Measurements from ENCODE around the gene THOC2.
"Not testable (repeated sequence)": the region's sequence is repeated elsewhere in the genome, so short reads cannot be mapped to it uniquely, and the experiment has no call there.

The THOC2 gene

DNA sequence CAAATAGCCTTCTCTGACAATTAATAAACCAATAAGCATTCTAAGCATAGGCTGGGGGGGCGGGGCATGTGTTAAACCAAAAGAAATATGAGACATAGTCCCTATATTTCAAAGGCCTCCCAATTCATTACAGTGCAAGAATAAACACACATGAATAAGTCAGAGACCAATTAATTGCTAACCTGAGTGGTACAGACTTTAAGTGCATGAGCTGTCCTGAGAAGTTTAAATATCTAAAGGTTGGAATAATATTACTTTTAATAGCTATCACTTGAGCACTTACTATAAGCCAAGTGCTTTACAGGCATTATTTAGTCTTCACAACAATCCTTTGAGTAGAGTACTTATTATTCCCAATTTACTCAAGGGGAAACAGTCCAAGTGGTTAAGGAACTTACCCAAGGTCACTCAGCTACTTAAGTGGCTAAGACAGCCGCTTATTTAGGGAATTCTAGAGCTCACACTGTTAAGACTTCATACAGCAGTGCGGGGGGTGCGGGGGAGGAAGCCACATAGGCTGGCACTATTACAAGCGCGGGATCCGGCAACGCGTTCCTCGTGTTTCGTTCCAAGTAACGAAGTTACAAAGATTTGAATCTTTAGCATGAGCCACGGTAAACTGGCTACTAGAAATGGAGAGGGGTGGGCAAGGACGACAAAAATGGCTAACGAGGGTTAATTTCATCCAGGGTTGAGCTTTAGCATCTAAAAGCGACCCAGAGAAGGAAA is 1.4 kb downstream of the THOC2 start:
- no peak for FAIRE-seq

DNA sequence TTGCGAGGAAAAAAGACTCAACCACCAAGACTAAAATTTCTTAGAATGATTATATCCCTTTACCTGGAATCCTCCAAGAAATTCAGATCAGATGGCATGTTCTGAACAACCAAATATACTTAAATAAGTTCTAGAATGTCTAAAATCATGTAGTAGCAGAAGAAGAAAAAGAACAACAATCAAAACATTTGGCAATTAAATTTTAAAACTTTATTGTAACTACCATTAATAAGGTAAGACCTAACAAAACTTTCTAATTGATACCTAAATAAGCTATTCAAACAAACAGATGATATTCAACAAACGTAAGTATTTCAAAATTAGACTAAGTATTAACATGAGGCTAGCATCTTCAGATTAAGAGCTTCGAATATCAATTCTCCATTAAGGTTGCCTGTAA is 4.3 kb downstream of the THOC2 start:
- TF ChIP-seq, protein P1, sequence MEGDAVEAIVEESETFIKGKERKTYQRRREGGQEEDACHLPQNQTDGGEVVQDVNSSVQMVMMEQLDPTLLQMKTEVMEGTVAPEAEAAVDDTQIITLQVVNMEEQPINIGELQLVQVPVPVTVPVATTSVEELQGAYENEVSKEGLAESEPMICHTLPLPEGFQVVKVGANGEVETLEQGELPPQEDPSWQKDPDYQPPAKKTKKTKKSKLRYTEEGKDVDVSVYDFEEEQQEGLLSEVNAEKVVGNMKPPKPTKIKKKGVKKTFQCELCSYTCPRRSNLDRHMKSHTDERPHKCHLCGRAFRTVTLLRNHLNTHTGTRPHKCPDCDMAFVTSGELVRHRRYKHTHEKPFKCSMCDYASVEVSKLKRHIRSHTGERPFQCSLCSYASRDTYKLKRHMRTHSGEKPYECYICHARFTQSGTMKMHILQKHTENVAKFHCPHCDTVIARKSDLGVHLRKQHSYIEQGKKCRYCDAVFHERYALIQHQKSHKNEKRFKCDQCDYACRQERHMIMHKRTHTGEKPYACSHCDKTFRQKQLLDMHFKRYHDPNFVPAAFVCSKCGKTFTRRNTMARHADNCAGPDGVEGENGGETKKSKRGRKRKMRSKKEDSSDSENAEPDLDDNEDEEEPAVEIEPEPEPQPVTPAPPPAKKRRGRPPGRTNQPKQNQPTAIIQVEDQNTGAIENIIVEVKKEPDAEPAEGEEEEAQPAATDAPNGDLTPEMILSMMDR (IDR thresholded peaks at IDR 0.05; ENCODE audit: insufficient read depth, missing control alignments), result no peak
- DNase-seq (ENCODE audit: insufficient read length, low spot score) (no peak), FAIRE-seq (no peak)

More for the DNA sequence above, 1.4 kb downstream of the THOC2 start:
- TF ChIP-seq, protein P1 (IDR thresholded peaks at IDR 0.05; ENCODE audit: insufficient read depth, missing control alignments), result no peak
- no peak for DNase-seq (ENCODE audit: insufficient read length, low spot score)

DNA sequence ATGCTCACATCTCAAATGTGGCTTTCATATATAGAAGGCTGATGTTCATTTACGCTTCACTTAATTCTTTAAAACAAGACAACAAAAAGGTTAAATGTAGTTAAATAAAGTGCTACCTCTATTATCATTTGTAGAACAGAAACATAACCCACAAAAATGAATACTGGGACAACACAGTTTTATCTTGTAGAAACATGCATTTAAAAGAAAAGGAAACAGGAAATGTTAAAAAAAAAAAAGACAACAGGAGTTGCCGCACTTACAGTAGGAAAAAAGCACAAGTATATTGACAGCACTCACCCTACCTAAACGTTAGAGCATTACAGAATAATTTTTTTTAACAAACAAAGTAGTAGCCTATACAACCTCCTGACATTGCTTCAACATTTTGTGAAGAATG is 4.8 kb downstream of the THOC2 start:
- FAIRE-seq (no peak), DNase-seq (ENCODE audit: insufficient read length, low spot score) (no peak)
- TF ChIP-seq, protein P1 (IDR thresholded peaks at IDR 0.05; ENCODE audit: insufficient read depth, missing control alignments), result no peak

DNA sequence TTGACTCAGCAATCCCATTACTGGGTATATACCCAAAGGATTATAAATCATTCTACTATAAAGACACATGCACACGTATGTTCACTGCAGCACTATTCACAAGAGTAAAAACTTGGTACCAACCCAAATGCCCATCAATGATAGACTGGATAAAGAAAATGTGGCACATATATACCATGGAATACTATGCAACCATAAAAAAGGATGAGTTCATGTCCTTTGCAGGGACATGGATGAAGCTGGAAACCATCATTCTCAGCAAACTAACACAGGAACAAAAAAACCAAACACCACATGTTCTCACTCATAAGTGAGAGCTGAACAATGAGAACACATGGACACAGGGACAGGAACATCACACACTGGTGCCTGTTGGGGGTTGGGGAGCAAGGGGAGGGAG is 10.7 kb downstream of the THOC2 start:
- FAIRE-seq, result not testable (repeated sequence)

DNA sequence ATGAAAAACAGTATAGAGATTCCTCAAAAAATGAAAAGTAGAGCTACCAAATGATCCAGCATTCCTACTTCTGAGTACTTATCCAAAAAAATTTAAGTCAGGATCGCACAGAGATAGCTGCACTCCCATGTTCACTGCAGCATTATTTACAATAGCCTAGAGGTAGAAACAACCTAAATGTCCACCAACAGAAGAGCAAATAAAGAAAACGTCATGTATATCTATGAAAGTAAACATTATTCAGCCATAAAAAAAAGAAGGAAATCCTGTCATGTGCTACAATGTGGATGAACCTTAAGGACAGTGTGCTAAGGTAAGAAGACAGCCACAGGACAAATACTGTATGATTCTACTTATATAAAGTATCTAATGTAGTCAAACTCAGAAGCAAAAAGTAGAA is 12.4 kb downstream of the THOC2 start:
- TF ChIP-seq, protein P1 (IDR thresholded peaks at IDR 0.05; ENCODE audit: insufficient read depth, missing control alignments), result no peak
- no peak for DNase-seq (ENCODE audit: insufficient read length, low spot score)
- no peak for FAIRE-seq

More for the DNA sequence above, 10.7 kb downstream of the THOC2 start:
- DNase-seq (ENCODE audit: insufficient read length, low spot score), result not testable (repeated sequence)

DNA sequence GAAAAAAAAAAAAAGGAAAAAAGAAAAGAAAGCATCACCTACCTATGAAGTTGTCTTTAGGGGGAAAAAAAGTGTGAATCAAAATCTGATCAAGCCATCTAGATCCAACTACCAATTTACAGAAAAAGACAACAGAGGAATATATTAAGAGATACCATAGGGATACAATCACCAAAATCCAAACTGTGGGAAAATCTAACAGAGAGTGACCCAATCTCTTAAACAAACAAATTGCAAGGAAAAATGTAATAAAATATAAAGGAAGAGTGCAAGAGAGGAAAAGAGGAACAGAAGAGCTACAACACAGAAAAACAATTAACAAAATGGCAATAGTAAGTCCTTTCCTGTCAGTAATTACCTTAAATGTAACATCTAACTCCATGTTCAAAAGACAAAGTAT is 19.0 kb downstream of the THOC2 start:
- TF ChIP-seq, protein P1 (IDR thresholded peaks at IDR 0.05; ENCODE audit: insufficient read depth, missing control alignments), result no peak
- FAIRE-seq (no peak), DNase-seq (ENCODE audit: insufficient read length, low spot score) (no peak)

DNA sequence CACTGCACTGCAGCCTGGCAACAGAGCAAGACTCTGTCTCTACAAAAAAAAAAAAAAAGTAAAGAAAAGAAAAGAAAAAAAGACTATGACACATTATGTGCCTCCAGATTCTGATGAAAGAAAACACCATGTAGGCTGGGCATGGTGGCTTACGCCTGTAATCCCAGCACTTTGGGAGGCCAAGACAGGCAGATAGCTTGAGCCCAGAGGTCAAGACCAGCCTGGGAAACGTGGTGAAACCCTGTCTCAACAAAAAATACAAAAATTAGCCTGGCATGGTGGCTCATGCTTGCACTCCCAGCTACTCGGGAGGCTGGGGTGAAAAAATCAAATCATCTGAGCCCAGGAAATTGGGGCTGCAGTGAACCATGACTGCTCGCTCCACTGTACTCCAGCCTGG is 19.4 kb downstream of the THOC2 start:
- TF ChIP-seq, protein P1 (IDR thresholded peaks at IDR 0.05; ENCODE audit: insufficient read depth, missing control alignments), result no peak
- FAIRE-seq, result no peak
- DNase-seq (ENCODE audit: insufficient read length, low spot score), result no peak

DNA sequence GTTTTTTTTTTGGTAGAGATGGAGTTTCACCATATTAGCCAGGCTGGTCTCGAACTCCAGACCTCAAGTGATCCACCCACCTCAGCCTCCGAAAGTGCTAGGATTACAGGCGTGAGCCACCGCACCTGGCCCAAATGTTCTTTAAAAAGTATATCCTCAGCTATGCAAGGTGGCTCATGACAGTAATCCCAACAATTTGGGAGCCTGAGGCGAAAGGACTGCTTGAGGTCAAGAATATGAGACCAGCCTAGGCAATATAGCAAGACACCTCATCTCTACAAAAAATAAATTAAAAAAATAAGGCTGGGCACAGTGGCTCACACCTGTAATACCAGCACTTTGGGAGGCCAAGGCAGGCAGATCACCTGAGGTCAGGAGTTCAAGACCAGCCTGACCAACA is 21.7 kb downstream of the THOC2 start:
- FAIRE-seq; DNase-seq (ENCODE audit: insufficient read length, low spot score): not testable (repeated sequence)
